PFSK-1 (cell line): Measurements from ENCODE around the gene INTS11.

Experiments
- POLR2AphosphoS5 ChIP-seq: IDR thresholded peaks from 2 replicates; pipeline ENCODE4 v1.6.1; 2012; ENCODE audit warnings: low read depth, mild to moderate bottlenecking, control low read depth, low read length, moderate library complexity
- TF ChIP-seq, protein P1 (sequence below), 2 experiments: IDR thresholded peaks; 2 replicates each; pipeline versions ENCODE4 v1.6.1 to v1.8.0; 2011 to 2012; ENCODE audit warnings: low read depth in 2 of 2, low read length in 2 of 2, control low read depth in 1 of 2, inconsistent platforms in 1 of 2, mild to moderate bottlenecking in 1 of 2, moderate library complexity in 1 of 2; ENCODE audit not compliant: insufficient read depth in 1 of 2

DNA sequence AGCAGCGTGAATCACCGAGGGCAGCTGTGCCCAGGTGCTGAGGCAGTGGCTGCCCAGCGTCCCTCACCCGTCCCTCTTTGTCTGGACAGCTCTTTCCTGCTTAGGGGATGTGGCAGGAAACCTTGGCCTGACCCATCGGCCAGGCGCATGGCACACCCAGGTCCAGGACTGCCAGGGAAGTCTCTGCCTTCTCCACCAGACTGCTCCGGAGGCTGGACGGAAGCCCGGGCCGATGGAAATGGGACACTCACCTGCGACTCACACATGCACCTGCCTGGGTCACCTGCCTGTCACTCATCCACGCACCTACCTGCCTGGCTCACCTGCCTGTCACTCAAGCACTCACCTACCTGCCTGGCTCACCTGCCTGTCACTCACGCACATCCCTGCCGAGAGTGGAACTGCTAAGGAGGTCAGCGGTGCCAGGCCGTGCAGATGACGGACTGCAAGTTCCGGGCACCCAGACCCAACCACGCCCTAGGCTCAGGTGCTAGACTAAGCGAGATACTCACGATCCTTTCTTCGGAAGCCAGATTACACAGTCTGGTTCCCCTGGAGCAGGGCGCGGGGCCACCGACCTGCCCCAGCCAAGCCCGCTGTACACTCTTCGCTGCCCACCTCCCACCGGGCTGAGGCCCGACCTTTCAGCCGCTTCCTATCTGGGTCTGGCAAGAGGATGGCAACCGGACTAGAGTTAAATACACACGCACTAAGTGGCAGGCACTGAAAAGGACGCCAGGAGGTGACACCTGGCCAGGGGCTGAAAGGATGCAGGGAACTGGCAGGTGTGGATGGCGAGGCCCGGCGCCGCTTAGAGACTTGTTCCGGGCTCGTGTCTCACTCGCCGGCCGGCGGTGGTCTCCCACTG, 51.9 kb downstream of the INTS11 start:
- TF ChIP-seq, protein P1, sequence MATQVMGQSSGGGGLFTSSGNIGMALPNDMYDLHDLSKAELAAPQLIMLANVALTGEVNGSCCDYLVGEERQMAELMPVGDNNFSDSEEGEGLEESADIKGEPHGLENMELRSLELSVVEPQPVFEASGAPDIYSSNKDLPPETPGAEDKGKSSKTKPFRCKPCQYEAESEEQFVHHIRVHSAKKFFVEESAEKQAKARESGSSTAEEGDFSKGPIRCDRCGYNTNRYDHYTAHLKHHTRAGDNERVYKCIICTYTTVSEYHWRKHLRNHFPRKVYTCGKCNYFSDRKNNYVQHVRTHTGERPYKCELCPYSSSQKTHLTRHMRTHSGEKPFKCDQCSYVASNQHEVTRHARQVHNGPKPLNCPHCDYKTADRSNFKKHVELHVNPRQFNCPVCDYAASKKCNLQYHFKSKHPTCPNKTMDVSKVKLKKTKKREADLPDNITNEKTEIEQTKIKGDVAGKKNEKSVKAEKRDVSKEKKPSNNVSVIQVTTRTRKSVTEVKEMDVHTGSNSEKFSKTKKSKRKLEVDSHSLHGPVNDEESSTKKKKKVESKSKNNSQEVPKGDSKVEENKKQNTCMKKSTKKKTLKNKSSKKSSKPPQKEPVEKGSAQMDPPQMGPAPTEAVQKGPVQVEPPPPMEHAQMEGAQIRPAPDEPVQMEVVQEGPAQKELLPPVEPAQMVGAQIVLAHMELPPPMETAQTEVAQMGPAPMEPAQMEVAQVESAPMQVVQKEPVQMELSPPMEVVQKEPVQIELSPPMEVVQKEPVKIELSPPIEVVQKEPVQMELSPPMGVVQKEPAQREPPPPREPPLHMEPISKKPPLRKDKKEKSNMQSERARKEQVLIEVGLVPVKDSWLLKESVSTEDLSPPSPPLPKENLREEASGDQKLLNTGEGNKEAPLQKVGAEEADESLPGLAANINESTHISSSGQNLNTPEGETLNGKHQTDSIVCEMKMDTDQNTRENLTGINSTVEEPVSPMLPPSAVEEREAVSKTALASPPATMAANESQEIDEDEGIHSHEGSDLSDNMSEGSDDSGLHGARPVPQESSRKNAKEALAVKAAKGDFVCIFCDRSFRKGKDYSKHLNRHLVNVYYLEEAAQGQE (IDR thresholded peaks at IDR 0.05; ENCODE audit: insufficient read depth in 1 of 2, low read depth in 2 of 2, low read length in 2 of 2): no peak
- no peak for TF ChIP-seq POLR2AphosphoS5
